GM19043 (cell line): Measurements from ENCODE around the gene PAAF1.

Experiments
- ATAC-seq: cut with Tn5 transposase; IDR thresholded peaks from one replicate; pipeline ENCODE4 v1.9.1; 2021; ENCODE audit warnings: low read depth; ENCODE audit not compliant: unreplicated experiment

The PAAF1 gene

DNA sequence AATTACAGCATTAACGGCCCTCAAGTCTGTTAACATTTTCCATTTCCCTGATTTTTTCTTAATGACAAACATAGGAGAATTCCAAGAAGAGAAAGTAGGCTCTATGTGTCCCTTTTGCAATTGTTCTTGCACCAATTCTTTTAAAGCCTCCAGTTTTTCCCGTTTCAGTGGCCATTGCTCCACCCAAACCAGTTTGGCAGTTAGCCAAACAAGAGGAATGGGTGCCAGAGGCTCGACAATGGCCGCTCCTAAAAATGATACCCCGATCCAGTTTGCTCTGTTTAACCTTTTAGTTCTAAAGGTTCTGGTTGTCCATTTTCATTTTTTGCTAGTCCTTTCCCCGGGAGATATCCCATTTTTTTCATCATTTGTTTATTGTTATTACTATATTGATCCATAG, 67.3 kb downstream of the PAAF1 start:
- no peak for ATAC-seq

DNA sequence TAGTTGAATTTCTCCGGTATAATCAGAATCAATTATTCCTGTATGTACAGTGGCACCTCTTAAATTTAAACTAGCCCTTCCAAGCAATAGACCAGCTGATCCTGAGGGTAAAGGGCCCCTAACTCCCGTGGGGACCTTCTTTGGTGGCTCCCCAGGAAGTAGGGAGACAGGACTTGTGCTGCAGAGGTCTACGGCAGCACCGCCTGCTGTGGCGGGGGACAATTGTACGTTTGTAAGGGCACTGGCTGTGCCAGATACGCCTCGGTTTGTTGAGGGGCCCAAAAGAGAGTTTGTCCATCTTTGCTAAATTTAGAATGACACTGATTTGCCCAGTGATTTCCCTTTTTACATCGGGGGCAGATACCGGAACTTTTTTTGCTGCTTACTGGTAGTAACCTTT, 68.1 kb downstream of the PAAF1 start:
- no peak for ATAC-seq

DNA sequence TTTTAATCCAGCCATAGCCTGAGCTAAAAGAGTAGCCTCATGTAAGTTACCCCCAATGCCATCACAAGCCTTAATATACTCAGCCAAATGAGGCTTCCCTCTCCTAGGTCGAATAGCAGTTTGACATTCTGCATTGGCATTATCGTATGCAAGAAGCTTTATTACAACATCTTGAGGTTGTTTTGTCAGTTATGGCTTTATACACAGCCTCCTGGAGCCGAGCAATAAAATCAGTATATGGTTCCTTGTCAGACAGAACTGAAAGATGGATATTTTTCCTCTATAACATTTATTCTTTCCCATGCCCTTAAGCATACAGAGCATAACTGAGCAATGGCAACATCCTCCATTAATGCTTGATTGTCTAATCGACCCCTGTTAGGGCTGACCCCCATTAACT, 68.6 kb downstream of the PAAF1 start:
- no peak for ATAC-seq

DNA sequence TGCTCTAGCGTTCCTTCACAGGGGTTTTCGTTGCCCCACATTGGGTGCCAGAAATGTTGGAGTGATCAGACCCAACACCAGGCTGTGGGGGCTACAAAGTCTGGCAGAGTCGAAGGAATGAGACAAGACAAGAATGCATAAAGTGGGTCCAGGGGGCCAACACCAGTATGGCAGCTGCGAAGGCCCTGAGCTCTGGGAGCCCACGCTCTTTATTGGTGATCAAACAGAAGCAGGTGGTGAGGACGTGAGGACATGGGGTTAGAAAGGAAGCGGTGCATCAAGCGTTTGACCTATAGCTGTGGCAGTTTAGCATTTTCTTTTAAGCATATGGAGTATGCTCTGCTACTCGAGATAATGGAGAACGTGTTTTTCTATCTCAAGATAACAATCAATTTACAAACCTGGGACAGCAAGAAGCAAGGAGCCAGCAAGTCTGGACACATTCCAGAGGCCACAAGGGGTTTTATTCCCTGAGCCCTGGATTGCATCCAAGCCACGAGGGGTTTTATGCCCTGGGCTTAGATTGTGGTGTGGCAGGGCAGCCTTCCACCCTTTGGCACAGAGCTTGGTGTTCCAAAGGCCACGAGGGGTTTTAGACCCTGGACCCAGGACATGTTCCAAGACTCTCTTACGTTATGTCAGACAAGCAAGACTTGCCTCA, 70.1 kb downstream of the PAAF1 start:
- no peak for ATAC-seq

DNA sequence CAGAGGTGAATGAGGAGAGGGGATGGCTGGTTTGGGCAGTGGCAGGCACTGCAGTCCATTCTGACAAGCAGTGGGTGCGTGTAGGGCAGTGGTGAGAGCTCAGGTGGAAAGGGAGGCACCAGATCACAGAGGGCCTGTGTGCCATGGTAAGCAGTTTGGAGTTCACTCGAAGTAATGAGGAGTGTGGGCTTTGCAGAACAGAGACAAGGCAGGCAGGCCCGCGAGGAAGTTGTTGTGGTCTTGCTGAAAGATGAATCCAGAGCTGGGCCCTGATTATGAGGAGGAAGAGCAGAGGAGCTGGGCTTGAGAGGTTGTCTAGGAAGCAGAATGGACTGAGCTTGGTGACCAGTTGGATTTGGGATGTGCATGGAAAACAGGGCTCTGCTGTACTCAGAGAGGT, 72.4 kb downstream of the PAAF1 start:
- ATAC-seq: no peak

DNA sequence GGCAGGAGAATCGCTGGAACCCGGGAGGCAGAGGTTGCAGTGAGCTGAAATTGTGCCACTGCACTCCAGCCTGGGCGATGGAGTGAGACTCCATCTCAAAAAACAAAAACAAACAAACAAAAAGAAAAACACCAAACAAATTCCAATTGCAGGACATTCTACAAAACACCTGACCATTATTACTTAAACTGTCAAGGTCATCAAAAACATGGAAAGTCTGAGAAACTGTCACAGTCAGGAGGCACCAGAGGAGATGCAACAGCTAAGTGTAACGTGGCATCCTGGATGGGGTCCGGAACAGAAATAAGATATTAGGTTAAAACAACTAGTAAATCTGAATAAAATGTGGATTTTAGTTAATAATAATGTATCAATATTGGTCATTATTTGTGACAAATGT, 73.1 kb downstream of the PAAF1 start:
- ATAC-seq: no peak

DNA sequence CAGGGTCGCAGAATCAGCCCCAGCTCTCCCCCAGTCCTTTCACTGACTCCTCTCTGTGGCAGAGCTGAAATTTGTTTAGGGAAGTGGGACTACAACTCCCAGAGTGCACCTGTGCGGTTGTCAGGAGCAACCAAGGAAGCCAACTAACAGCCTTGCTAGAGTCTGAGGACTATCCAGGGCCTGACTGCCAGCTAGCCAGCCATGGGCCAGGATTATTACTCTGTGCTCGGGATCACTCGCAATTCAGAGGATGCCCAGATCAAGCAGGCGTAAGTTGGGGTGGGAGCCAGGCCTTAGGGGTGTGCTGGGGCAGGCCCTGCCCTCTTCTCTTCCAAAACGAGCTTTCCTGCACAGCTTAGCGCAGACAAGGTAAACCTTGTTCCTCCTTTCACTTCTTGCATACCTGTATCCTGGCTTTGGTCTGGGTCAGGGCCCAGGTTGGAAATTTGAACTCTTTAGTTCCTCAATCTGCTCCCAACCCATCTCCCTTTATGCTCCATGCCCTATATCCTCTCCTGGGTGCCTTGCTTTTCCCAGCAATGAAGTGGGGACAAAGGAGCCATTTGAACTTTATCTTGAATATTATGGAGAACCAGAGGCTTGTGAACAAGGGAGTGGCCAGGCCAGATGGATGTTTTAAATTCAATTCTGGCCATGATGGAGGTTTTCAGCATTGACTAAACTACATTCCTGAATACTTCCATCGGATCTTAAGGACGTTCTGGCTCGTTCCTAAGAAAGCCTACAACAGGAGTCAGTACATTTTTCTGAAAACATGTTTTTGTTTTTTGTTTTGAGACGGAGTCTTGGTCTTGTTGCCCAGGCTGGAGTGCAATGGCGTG, 74.3 kb downstream of the PAAF1 start, which contains the start of gene DNAJB13:
Gene DNAJB13, plus strand, starts transcription at position 158 of the 842 bp plus-strand sequence. Its CDS starts 44 bp downstream, at position 202.
- peak; percentile 86 for ATAC-seq

DNA sequence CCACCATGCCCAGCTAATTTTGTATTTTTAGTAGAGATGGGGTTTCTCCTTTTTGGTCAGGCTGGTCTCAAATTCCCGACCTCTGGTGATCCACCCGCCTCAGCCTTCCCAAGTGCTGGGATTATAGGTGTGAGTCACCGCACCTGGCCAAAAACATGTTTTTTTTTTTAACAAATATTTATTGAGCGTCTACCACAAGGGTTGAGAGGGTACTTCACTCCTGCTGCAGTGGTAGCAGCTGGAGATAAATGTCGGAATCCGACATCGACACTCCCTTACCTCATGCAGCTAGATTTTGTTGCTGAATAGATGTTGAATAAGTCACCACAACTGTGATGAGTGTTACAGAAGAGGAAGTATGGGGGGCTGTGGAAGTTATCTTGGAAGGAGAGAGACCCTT, 75.0 kb downstream of the PAAF1 start:
- ATAC-seq: no peak

DNA sequence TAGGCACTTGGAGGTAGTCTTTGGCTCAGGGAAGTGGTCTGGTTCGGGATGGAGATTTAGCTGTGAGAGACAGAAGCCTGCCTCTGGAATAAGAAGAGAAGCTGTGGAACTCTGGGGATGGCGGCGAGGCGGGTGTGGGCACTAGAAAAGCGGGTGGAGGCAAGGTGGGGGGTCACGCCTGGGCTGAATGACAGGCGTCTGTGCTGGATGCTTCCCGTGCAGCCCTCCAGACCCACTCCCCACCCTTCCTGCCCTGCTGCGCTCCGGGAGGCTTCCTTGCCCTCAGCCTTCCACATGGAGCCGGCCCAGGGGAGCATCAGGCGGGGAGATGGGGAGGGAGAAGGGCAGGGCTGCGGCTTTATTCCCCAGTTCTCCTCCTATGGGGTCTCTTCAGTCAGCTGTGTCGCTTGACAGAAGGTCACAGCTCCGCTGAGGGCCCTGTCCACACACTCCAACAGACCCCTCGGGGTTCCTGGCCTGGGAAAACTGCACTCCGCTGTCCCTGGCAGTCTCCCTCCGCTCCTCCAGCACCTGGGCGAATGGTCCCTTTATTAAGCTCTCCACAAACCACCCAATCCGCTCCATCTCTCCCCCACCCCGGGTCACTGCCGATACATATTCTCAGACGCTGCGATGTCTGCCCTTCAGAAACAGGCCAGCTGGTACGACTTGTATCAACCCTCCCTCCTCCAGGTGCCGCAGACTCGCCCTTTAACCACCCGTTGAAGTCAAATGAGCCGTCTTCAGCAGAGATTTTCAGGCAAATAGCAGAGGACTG, 80.3 kb downstream of the PAAF1 start:
- no peak for ATAC-seq

DNA sequence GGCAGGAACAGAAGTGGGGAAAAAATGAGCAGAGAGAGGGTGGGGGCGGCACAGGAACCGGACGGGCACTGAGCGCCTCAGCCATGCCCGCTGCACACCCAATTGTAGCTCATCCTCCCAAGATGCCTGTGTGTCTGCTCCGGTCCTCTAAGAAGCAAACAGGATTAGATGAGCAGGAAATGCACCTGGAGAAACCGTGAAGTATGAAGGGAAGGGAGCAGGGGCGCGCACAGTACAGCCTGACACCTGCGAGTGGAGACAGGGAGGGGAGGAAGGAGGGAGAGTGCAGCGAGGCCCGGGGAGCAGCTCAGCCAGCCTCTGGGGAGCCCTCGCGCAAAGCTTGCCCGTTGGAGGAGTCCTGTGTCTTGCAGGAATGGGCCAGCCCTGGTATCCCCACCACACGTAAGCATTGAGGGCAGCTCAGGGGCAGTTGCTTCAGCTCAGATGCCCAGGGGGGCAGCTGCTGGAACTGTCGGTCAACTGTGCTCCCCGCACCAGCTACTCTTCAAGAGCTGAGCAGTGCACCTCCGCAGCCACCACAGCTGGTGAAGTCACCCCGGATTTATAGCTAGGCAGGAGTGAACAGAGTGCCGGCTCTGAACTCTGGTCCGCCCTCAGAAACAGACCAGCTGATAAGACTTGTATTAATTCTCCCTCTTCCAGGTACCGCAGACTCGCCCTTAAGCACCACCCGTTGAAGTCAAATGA, 81.0 kb downstream of the PAAF1 start:
- ATAC-seq: no peak

DNA sequence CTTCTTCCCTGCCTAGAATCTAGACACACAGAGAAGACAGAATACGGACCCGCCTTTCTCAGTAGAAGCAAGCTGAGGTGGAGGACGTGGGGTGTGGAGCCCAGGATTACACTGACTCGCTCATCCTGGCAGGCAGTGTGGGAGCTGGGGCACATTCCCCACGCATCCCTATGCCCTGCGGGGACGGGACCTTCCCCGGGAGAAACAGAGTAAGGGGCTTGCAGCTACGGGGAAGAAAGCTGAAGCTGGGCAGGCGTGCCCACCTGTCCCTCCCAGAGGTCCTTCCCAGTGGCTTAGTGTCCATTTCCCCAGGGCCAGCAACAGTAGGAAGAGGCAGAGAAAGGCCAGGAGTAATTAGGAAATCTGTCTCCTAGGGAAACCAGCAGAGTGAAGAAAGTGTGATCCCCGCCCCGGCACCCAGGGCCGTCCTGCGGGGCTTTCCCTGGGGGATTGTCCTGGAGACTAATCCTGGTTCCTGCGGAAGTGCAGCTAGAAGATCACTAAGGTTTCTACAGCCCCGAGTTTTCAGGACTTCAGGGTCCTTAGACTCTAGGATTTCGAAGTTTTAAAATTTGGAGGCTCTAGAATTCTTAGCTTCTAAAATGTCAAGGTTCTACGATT, 81.8 kb downstream of the PAAF1 start:
- no peak for ATAC-seq

DNA sequence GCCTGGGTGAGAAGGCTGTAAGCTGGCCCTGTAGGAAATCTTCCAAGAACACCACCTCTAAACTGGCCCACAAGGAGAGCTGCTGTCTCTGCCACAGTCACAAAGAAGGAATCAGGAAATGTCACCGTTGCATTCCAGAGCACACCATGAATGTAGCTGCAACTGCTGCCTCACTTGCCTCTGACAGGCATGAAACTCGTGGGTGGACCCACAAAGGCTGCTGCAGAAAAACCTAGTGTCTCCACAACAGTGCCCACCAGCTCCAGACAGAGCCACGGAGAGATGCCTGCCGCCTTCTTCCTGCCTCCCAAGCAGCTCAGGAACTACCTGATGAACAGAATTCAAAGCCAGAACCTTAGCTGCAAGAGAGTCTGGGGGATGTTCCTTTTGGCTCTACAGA, 84.5 kb downstream of the PAAF1 start:
- ATAC-seq: no peak

DNA sequence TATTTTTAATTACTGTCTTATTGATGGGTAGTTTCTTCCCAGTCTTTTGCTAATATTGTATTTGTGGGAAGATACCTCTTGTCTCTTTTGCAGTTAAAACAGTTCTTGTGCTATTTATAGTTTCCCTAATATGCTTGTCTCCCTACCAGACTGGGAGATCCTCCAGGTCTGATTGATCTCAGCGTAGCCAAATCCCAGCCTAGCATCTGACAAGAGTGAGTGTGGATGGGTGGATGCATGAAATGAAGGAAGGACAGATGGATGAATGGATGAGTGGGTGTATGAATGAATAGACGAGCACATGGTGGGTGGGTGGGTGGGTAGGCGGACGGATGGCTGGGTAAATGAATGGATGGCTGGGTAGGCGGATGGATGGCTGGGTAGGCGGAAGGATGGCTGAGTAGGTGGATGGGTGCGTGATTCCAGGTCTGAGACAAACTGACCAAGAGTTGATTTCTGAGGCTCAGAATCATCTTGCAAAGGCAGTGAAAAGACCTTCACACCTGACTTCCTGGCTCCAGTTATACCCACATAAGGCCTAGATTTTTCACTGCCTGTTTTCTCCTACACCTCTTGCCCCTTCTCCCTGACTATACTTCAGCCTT, 85.4 kb downstream of the PAAF1 start:
- ATAC-seq: no peak

DNA sequence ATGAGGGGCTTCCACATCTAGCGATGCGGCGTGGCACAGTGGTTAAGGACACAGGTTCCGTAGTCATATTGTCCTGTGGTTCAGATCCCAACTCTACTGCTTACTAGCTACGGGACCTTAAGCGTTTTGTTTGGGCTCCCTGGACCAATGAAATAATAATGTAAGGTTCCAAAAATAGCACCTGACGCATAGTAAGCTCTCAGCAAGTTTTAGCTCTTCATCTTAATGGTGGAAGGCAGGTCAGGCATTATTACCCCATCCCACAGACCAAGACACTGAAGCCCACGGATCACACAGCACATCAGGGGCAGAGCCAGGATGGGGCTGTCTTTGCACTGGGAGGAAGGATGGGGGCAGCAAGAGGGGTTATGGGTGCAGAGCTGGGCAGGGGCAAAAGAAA, 87.1 kb downstream of the PAAF1 start:
- no peak for ATAC-seq

DNA sequence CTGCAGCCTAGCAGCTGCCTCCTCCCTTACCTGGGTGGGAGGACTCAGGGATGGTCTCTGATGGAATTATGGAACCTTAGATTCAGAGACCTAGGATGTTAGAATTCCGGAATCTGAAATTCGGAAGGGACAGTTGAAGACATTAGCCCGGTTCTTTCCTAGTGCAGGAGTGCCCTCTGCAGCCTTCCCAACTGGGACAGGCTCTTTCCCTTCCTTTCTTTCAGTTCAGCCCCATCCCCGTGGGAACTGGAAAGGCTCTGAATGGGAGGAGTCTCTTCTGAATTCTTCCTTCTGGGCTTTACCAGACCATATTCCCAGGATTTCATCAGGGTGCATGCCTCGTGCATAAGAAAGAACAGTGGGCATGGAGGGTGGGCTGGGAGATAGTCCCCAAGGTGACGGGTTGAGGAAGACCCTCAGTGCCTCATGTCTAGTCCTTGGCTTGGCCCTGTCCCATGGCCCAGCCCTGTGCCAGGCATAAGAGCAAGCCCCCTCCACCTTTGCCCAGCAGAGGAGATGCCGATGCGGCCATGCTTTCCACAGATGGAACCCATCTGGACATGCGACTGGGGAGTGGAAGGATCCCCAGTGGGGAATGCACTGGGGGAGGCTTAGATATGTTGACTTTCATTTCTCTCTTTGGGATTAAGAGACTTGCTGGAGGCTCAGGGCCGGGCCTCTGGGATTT, 88.4 kb downstream of the PAAF1 start:
- no peak for ATAC-seq

DNA sequence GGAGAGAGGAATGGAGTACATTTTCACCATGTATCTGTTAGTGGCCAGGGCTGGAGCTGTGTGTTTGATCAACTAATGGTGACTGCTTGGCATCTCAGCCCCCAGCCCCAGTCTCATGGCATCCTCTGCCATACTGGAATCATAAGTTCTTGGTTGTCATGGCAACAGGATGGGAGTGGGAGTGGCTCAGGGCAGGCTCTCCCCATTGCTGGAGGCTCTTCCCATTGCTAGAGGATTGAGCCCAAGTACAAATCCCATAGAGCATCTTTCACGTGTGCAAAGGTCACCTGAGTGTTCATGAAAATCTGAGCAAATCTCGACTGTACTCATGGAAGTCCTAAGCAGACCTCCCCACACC, 88.9 kb downstream of the PAAF1 start:
- no peak for ATAC-seq

DNA sequence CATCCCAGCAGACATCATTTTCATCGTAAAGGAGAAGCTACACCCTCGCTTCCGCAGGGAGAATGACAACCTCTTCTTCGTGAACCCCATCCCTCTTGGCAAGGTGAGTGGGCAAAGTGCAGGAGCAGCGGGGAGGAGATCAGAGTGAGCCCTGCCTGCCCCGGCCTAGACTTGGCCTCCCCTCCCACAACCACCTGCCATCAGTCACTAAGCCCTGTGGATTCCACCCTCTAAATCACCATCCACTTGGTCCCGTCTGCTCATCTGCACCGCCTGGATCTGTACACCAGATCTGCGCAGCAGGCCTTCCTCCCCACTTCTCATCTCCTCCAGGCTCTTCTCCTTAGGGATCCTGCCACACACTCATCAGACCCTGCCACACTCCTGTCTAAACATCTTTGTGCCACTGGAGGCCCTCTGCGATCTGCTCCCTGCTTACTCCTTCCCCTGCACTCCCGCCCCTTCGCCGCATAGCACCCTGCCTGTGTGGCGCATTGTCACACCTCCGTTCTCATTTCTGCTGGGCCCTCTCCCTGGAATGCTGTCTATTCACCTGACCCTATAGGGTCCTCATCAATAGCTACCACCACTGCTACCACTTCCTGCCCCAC, 91.7 kb downstream of the PAAF1 start:
- no peak for ATAC-seq

DNA sequence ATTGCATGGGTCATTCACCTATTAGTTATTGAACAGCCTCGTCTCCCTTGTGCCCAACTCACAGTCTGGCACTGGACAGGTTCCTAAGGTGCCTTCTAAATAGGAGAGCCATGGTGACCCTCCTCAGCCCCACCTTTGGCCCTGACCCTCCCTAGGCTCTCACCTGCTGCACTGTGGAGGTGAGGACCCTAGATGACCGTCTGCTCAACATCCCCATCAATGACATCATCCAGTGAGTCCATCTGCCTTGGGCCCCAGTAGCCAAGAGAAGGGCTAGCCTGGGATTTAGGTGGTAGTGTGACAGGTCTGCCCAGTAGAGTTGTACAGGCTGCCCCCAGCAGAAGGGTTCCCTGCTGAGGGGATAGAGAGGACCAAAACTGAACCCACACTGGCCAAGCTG, 92.3 kb downstream of the PAAF1 start:
- ATAC-seq: no peak
